GM21390 (cell line): ENCODE data around the gene TGM6.

Experiments used
- ATAC-seq: cut with Tn5 transposase; IDR thresholded peaks from one replicate; pipeline ENCODE4 v1.9.1; 2021; ENCODE audit not compliant: unreplicated experiment

The TGM6 gene

DNA sequence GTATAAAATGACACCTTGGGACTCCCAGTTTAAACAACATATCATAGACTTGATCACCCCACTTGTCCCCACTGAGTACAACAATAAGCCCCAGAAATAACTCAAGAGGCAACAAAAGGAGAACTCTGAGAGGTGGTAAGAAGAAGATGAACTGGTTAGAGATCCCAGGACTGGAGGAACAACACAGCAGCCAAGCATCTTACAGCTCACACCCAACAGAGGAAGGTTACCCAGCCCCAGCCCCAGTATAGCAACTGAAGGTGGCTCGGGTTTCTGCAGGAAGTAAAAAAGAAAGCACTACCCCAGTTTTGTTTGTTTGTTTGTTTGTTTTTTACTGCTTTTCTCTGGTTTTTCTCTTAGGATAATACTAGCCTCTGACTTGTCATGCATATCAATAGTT lies 17.1 kb upstream of the TGM6 start:
- ATAC-seq: no peak

DNA sequence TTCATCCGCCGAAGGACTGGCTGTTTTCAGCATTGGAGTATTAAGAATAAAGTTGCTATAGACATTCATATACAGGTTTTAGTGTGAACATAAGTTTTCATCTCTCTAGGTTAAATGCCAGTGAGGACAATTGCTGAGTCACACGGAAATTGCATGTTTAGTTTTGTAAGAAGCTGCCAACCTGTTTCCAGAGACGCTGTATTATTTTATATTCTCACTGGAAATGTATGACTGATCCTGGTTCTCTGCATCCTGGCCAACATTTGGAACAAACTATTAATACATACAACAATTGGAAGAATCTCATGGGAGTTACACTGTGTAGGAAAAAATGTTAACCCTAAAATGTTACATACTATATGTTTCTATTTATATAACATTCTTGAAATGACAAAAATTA lies 16.7 kb upstream of the TGM6 start:
- ATAC-seq: no peak

DNA sequence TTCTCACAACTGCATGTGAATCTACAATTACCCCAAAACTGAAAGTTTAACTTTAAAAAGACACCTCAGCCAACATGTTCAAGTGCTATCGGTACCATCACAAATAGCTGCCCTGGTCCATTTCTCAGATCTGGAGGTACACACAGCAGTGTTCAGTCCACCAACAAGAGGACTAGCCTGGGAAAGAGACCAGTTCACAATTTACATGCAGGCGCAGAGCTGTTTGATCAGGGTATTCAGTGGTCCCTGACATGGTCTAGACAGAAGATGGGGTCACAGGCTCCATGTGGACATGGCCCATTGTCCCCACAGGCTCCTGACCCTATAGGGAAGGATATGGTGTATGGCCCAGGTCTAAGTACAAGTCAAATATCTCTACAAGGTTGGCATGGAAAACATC lies 15.6 kb upstream of the TGM6 start:
- no peak for ATAC-seq

DNA sequence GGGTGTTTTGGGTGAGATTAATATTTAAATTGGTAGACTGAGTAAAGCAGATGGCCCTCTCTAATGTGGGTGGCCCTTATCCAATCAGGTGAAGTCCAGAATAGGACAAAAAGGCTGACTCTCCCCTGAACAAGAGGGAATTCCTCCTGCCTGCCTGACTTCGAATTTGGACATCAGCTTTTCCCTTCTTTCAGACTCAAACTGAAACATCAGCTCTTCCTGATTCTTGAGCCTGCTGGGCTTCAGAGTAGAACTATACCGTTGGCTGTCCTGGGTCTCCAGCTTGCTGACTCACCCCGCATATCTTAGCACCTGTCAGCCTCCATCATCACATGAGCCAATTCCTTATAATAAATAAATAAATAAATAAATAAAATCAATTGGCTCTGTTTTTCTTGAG lies 15.0 kb upstream of the TGM6 start:
- ATAC-seq: no peak

DNA sequence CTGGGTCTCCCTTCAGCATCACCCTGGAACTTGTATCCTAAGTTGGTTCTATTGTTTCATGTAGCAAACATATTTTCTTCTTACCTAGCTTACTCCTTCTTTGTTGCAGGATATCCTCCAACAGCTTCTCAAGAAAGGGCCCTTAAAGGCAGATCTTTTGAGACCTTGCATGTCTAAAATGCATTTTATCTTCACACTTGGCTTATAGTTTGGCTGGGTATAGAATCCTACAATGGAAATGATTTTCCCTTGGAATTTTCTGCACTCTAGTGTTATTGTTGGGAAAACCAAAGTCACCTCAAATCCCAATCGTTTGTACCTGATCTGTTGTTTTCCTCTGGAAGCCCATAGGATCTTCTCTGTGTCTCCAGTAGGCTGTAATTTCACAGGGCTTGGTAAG lies 12.1 kb upstream of the TGM6 start:
- ATAC-seq: no peak

DNA sequence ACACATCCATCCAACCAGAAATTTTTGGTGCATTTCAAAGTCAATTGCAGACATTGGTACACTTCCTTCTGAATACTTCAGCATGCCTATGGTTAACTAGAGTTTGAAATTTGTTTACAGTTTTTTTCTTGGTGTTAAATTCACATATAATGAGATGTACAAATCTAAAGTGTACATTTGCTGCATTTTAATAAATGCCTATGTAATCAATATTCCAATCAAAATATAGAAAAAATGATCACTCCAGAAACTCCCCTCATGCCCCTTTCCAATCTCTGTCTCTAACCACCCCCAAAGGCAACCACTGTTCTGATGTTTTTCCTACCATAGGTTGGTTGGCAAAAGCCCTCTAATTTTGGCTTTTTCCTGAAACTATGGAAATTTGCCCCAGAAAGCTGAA lies 7.6 kb upstream of the TGM6 start:
- no peak for ATAC-seq

DNA sequence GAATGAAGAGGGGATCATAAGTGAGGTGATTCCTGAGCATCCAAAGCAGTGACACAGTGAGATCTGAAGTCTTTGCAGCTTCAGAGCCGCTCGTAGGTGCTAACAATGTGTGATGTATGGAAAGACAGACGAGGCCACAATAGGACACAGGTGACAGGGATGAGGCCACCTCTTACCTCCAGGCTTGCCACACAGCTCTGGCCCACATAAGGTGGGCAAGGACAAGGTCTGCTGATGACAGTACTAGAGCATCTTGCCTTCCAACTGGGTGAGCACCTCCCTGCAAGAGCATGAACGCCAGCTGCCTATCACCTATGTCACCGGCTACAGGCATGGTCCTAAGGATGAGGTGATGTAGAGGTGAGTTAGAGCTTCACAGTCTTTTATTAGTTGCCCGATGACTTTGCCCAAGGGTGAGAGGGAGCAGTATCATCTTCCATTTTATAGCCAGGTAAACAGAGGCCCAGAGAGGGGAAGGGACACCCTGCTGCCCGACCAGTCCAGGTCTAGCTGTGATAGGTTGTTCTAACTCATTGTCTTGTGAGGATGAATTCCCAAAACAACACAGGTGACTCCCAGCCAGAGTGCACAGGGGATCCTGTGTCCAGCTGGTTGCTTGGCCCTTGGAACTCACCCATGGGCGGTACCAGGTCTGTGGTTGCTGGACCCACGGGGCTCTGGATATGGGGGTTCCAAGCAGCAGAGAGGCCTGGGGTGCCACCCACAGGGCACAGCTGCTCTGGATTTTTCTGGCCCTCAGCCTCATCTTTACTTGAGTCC lies 6.2 kb upstream of the TGM6 start:
- ATAC-seq: no peak

DNA sequence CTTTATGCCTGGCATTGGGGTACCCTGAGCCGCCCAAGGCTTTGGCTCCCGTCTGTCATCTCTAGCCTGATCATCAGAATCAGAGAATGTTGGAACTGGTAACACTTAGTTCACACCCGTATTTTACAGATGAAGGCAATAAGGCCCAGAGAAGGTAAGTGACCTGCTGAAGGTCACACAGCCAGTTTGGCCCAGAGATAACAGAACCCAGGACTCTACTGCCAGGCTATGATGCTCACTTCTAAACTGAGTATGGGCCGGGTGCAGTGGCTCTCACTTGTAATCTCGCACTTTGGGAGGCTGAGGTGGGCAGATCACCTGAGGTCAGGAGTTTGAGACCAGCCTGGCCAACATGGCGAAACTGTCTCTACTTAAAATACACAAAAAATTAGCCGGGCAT lies 1.8 kb upstream of the TGM6 start:
- ATAC-seq: no peak

DNA sequence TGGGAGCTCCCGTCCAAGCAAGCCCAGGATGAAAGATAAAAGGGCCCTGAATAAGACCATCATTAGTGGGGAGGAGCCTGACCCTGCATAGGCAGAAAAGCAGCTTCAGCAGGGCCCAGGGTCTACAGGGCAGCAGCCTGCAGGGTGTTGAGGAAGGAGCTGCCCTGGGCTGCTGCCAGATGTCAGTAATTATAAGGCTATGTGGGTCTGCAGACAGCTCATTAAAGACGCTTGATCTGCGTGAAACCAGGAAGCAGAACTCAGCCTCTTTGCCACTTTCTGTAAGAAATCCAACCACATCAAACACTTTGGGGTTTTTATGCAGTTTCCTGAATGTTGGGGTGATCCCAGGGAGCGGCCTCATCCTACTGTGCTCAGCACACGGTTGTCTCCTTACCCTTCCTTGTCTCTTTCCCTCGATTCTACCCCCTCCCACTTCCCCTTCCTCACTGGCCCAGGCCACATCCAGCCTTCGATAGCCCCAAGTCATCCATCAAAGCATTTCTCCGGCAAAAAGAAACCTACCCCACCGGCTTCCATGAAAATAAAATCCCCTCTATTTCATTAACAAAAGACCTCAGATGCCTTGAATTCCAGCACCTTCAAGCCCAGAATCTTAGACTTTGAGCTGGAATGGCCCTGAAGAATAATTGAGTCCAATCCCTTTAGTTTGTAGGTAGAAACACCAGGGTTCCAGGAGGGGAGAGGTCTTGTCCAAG lies 1.0 kb upstream of the TGM6 start:
- ATAC-seq: no peak

DNA sequence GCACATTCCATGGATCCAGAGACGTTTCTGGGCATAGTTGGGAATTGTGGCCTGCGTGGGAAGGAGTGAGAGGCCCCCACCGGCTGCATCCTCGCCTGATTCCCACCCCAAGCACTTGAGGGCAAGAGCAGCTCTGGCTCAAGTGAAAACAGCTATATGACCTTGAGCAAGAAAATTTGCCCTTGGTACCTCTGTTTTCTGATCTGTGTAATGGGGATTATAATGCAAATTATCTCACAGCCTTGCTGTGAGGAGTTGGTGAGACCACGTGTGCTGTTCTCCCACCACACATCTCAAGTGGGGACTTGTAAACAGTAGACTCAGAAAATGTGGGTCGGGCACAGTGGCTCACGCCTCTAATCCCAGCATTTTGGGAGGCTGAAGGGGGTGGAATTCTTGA lies 602 bp downstream of the TGM6 start:
- ATAC-seq: no peak

DNA sequence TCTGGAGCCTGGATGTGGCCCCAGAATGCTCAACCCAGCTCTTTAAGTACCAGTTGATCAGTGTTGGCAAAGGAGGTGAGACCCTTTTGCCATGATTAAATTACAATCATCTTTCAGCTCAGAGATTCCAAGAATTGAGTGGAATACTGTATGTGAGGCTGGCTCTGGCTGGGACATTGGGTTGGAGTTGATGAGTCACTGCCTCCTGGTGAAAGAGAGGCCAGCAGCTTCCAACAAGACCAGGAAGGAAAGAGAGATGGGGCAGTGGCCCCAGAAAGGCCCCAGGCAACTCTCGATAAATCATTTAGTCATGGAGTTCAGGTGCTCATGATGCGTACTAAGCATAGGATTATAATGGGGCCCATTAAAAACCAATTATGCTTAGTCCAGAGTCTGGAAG lies 2.1 kb downstream of the TGM6 start:
- ATAC-seq: no peak

DNA sequence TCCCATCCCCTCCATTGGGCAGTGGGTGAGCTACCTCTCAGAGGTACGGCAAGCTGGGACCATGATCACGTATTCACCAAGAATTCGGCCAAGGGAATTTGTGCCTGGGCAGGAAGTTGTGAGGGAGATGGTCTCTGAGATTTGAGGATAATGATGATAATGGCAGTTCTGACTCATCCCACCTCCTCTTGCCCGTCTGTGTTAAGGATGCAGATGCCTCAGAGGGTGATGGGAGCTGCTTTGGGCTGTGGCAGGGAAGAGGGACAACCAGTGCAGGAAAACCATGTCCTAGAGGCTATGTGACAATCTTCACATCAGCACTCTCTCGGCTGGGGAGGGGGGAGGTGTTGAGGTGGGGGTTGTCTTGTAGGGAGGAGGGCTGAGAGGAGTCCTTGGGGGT lies 4.3 kb downstream of the TGM6 start:
- no peak for ATAC-seq

DNA sequence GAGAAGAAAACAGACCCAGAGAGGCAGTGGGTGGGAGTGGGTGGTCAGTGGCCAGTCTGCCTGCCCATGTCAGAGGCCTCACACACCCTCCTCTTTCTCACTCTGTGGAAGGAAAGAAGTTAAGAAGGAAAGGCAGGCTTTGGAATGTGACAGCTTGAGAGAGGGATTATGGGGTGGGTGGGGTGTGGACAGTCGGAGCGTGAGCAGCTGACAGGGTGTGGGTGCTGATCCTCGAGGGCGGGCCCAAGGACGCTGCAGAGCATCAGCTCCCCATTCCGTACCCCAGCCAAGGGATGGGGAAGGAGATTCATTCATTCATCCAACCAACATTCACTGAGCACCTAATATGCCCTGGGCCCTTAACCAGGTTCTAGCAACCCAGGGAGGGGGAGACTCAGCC lies 4.8 kb downstream of the TGM6 start:
- ATAC-seq: no peak

DNA sequence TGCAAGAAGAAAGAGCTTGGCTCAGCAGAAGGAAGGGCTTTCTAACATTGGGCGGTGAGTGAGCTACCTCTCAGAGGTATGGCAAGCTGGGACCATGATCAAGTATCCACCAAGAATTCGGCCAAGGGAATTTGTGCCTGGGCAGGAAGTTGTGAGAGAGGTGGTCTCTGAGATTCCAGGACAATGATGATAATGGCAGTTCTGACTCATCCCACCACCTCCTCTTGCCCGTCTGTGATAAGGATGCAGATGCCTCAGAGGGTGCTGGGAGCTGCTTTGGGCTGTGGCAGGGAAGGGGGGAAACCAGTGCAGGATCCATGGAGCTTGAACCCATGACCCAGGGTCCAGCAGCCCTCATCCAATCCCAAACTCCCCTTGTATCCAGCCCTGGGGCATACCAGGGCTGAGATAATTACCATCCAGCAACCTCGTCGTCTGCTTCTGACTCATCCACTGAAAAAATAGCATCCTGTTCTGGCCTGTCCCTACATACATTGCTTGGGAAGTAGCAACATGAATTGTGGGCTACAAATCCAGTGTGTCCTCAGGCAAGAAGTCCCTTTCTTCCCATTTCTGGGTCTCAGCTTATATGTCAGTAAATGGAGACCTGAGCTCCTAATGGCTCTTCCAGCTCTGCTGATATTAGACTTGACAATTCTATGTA lies 5.9 kb downstream of the TGM6 start:
- ATAC-seq: no peak

DNA sequence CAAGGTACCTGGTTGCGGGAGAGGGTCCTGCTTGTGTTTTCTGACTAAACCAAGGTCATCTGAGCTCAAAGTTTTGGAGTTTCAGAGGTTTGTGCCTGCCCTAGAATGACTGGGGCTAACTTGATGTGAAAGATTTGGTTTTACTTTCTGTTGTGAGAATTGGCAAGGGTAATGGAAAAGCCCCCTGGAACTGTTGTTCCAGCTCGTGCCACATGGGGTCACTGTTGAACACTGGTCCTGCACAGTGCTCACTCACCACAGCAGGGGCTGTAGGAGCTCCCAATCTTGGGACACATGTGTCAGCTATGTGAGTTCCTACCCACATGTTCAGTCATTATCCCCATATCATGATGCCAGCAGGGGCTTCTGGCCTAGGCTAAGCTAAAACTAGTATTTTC lies 6.5 kb downstream of the TGM6 start:
- ATAC-seq: no peak

DNA sequence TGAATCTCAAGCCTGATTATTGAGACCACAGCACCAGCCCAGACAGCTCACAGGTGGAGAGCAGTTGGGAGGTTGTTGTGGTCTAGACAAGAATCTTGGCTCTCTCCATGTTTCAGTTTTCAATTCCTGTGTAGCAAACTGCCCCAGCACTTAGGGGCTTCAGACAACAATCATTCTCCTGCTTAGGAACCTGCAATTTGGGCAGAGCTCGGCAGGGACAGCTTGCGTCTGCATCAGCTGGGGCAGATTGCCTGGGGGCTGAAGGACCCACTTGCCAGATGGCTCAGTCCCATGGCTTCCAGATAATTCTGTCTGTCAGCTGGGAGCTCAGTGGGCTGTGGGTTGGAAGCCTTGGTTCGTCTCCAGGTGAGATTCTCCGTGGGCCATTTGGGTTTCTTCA lies 6.9 kb downstream of the TGM6 start:
- no peak for ATAC-seq

DNA sequence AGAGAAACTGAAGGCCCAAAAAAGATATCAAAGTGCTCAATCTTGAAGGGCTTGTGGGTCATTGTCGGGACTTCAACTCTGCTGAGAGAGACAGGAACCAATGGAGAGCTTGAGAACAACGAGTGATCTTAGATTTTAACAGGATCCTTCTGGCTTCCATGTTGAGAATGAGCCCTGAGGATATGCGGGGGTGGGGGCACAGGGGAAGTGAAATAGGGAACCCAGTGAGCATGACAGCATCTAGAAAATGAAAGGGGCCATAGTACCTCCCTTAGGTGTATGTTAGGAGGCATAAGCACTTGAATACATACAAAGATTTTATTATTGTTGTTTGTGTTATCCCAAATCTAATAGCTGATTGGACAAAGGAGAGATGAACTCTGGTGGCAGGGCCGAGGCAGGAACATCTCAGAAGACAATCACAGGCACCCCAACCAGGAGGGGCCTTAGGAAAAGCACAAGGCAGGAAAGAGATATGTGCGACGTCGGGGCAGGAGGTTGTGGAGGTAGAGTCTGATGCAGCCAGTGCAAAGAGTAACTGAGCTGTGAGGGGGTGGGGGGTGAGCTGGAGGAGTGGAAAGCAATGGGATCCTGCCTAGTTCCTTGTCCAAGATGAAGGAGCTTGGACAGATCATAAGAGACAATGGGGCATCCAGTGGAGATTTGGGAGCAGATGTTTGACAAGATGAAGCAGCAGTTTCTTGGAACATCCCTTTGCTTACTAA lies 10.4 kb downstream of the TGM6 start:
- no peak for ATAC-seq

DNA sequence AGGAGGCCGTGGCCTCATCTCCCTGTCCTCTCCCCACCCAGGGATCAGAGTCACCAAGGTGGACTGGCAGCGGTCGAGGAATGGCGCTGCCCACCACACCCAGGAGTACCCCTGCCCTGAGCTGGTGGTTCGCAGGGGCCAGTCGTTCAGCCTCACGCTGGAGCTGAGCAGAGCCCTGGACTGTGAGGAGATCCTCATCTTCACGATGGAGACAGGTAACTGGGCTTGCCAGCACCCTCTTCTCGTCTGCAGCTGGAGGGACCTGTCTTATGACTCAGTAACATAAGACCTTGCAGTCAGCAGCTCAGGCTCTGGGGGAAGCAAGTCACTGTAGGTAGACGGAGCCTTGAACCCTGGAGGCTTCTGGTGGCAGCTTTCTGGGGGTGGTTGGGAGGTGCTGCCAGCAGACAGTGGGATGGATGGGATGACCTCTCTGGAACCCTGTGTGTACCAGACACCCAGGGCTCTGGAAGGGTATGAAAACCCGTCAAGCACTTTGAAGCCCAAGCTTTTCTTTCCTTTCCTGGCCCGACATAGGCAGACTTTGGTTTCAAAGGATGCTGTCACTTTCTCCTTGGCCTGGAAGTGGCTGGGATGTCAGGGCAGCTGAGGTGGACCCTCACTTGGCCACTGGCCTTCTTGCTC lies 13.8 kb downstream of the TGM6 start:
- ATAC-seq: no peak

DNA sequence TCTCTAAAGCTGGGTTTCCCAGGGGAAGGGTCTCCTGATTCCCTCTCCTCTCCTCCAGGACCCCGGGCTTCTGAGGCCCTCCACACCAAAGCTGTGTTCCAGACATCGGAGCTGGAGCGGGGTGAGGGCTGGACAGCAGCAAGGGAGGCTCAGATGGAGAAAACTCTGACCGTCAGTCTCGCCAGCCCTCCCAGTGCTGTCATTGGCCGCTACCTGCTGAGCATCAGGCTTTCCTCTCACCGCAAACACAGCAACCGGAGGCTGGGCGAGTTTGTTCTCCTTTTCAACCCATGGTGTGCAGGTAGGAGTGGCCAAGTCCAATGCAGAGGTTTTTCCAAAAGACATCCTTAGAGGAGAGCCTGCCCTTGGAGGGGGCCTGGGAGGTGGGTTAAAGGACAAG lies 14.4 kb downstream of the TGM6 start:
- no peak for ATAC-seq

DNA sequence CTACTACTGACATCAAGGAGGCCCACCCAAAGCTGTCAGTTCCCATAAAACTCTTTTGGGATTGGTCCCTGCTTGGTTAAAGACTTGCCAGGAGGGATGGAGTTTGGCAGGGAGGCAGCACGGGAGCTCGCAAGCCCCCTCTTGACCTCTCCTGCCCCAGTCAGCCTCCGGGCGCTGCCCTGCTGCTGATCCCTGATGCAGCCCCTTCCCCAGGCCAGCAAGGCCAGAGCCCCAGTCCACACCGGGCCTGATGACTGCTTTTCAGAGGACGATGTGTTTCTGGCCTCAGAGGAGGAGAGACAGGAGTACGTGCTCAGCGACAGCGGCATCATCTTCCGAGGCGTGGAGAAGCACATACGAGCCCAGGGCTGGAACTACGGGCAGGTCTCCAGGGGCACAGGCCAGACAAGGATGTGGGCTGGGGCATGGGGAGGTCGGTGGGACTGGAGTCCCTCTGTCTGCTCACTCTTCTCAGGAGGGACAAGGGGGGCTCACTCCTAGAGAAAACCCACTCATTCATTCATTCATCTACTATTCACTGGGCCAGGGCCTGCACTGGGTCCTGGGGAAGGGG lies 15.6 kb downstream of the TGM6 start:
- ATAC-seq: no peak

DNA sequence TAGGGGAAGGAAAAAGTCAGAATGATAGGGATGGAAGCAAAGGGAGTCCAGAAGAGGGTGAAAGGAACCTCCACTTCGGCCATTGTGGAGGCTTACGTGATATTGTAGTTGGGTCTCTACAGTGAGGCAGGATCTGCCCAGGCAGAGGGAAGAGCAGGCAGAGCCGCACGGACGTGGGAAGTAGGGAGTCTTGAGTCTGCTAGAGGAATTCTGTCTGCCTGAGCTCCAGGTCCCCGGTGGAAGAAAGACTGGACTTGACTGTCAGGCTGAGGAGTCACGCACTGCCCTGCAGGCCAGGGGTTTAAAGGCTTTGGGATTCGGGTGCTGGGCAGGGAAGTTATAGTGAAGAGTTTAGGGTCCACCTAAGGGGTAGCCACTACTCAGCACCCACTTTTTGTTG lies 16.4 kb downstream of the TGM6 start:
- ATAC-seq: no peak
